ENCODE results near the gene CALN1. TPM values are rescaled to one million over a fixed set of nuclear protein-coding genes. Genes with fewer than 3 reads are reported as not detected.

The CALN1 gene
- total RNA-seq, 1 donor, result under 0.01 TPM

- Histone ChIP-seq H3K4me1 (ENCODE audit: insufficient read depth, low read length) (no peaks in the 10 kb centered on the region), H3K4me3 (ENCODE audit: low read length) (no peak overlapping the region), H3K9me3 (ENCODE audit: low read depth, low read length) (no peaks in the 10 kb centered on the region), H3K27me3 (ENCODE audit: insufficient read depth, low read length) (no peaks in the 10 kb centered on the region)
These were observed 18.4 kb upstream of the CALN1 start for GRCh38 chr7:72430531-72430930.

- Histone ChIP-seq H3K4me3 (ENCODE audit: low read length) (no peak overlapping the region), H3K9me3 (ENCODE audit: low read depth, low read length) (no peaks in the 10 kb centered on the region), H3K4me1 (ENCODE audit: insufficient read depth, low read length) (no peaks in the 10 kb centered on the region), H3K27me3 (ENCODE audit: insufficient read depth, low read length) (no peaks in the 10 kb centered on the region)
These were observed 17.2 kb upstream of the CALN1 start for GRCh38 chr7:72429316-72429715.

- H3K4me1 ChIP-seq (ENCODE audit: insufficient read depth, low read length), result no peaks in the 10 kb centered on the region
- no peaks in the 10 kb centered on the region for H3K9me3 ChIP-seq (ENCODE audit: low read depth, low read length)
- no peak overlapping the region for H3K4me3 ChIP-seq (ENCODE audit: low read length)
- no peaks in the 10 kb centered on the region for H3K27me3 ChIP-seq (ENCODE audit: insufficient read depth, low read length)
These were observed 4.7 kb upstream of the CALN1 start for GRCh38 chr7:72416846-72417245.

GRCh38 chr7:72415586-72415985, 3.4 kb upstream of the CALN1 start:
- no peak overlapping the region for H3K4me3 ChIP-seq (ENCODE audit: low read length)
- no peaks in the 10 kb centered on the region for H3K4me1 ChIP-seq (ENCODE audit: insufficient read depth, low read length)
- no peaks in the 10 kb centered on the region for H3K9me3 ChIP-seq (ENCODE audit: low read depth, low read length)
- H3K27me3 ChIP-seq (ENCODE audit: insufficient read depth, low read length), result no peaks in the 10 kb centered on the region

GRCh38 chr7:72413886-72414285, 1.7 kb upstream of the CALN1 start:
- H3K4me3 ChIP-seq (ENCODE audit: low read length), result no peak overlapping the region
- H3K27me3 ChIP-seq (ENCODE audit: insufficient read depth, low read length), result no peaks in the 10 kb centered on the region
- no peaks in the 10 kb centered on the region for H3K4me1 ChIP-seq (ENCODE audit: insufficient read depth, low read length)
- H3K9me3 ChIP-seq (ENCODE audit: low read depth, low read length), result no peaks in the 10 kb centered on the region

GRCh38 chr7:72413290-72413689, 1.2 kb upstream of the CALN1 start:
- Histone ChIP-seq H3K9me3 (ENCODE audit: low read depth, low read length) (no peaks in the 10 kb centered on the region), H3K4me1 (ENCODE audit: insufficient read depth, low read length) (no peaks in the 10 kb centered on the region), H3K27me3 (ENCODE audit: insufficient read depth, low read length) (no peaks in the 10 kb centered on the region), H3K4me3 (ENCODE audit: low read length) (no peak overlapping the region)

GRCh38 chr7:72411419-72411818, 719 bp downstream of the CALN1 start:
- H3K4me3 ChIP-seq (ENCODE audit: low read length), result no peak overlapping the region
- no peaks in the 10 kb centered on the region for H3K4me1 ChIP-seq (ENCODE audit: insufficient read depth, low read length)
- no peaks in the 10 kb centered on the region for H3K27me3 ChIP-seq (ENCODE audit: insufficient read depth, low read length)
- H3K9me3 ChIP-seq (ENCODE audit: low read depth, low read length), result no peaks in the 10 kb centered on the region

- Histone ChIP-seq H3K9me3 (ENCODE audit: low read depth, low read length) (no peaks in the 10 kb centered on the region), H3K4me3 (ENCODE audit: low read length) (no peak overlapping the region), H3K4me1 (ENCODE audit: insufficient read depth, low read length) (peaks cover 13% of the 10 kb centered on the region), H3K27me3 (ENCODE audit: insufficient read depth, low read length) (no peaks in the 10 kb centered on the region)
These were observed 2.5 kb downstream of the CALN1 start for GRCh38 chr7:72409638-72410015.

GRCh38 chr7:72408966-72409637, 3.0 kb downstream of the CALN1 start:
- no peaks in the 10 kb centered on the region for H3K9me3 ChIP-seq (ENCODE audit: low read depth, low read length)
- no peaks in the 10 kb centered on the region for H3K27me3 ChIP-seq (ENCODE audit: insufficient read depth, low read length)
- no peak overlapping the region for H3K4me3 ChIP-seq (ENCODE audit: low read length)
- peaks cover 13% of the 10 kb centered on the region for H3K4me1 ChIP-seq (ENCODE audit: insufficient read depth, low read length)

GRCh38 chr7:72406820-72407403, 5.2 kb downstream of the CALN1 start:
- peaks cover 33% of the 10 kb centered on the region for H3K4me1 ChIP-seq (ENCODE audit: insufficient read depth, low read length)
- no peak overlapping the region for H3K4me3 ChIP-seq (ENCODE audit: low read length)
- no peaks in the 10 kb centered on the region for H3K27me3 ChIP-seq (ENCODE audit: insufficient read depth, low read length)
- no peaks in the 10 kb centered on the region for H3K9me3 ChIP-seq (ENCODE audit: low read depth, low read length)

- H3K4me1 ChIP-seq (ENCODE audit: insufficient read depth, low read length), result peaks cover 33% of the 10 kb centered on the region
- H3K4me3 ChIP-seq (ENCODE audit: low read length), result no peak overlapping the region
- H3K9me3 ChIP-seq (ENCODE audit: low read depth, low read length), result no peaks in the 10 kb centered on the region
- no peaks in the 10 kb centered on the region for H3K27me3 ChIP-seq (ENCODE audit: insufficient read depth, low read length)
These were observed 6.3 kb downstream of the CALN1 start for GRCh38 chr7:72405871-72406270.

GRCh38 chr7:72405418-72405817, 6.7 kb downstream of the CALN1 start:
- Histone ChIP-seq H3K27me3 (ENCODE audit: insufficient read depth, low read length) (no peaks in the 10 kb centered on the region), H3K4me3 (ENCODE audit: low read length) (no peak overlapping the region), H3K9me3 (ENCODE audit: low read depth, low read length) (no peaks in the 10 kb centered on the region), H3K4me1 (ENCODE audit: insufficient read depth, low read length) (peaks cover 33% of the 10 kb centered on the region)

- Histone ChIP-seq H3K4me3 (ENCODE audit: low read length) (no peak overlapping the region), H3K9me3 (ENCODE audit: low read depth, low read length) (no peaks in the 10 kb centered on the region), H3K4me1 (ENCODE audit: insufficient read depth, low read length) (peaks cover 33% of the 10 kb centered on the region), H3K27me3 (ENCODE audit: insufficient read depth, low read length) (no peaks in the 10 kb centered on the region)
These were observed 7.4 kb downstream of the CALN1 start for GRCh38 chr7:72404743-72405142.

GRCh38 chr7:72403458-72404076, 8.6 kb downstream of the CALN1 start:
- Histone ChIP-seq H3K9me3 (ENCODE audit: low read depth, low read length) (no peaks in the 10 kb centered on the region), H3K4me1 (ENCODE audit: insufficient read depth, low read length) (peaks cover 33% of the 10 kb centered on the region), H3K4me3 (ENCODE audit: low read length) (no peak overlapping the region), H3K27me3 (ENCODE audit: insufficient read depth, low read length) (no peaks in the 10 kb centered on the region)

- no peaks in the 10 kb centered on the region for H3K9me3 ChIP-seq (ENCODE audit: low read depth, low read length)
- peaks cover 9% of the 10 kb centered on the region for H3K4me1 ChIP-seq (ENCODE audit: insufficient read depth, low read length)
- no peak overlapping the region for H3K4me3 ChIP-seq (ENCODE audit: low read length)
- no peaks in the 10 kb centered on the region for H3K27me3 ChIP-seq (ENCODE audit: insufficient read depth, low read length)
These were observed 18.1 kb downstream of the CALN1 start for GRCh38 chr7:72394016-72394415.

Data from mononuclear cell (primary cell).